KBM-7 (cell line): ENCODE measurements around the gene SULF2.

ENCODE experiments used
- DNase-seq: peaks from one replicate; pipeline ENCODE4 v3.0.0-alpha.2; 2015
- in situ Hi-C: fragments of 300-500 bp; cut with MboI; formaldehyde crosslinking; loops from 2 replicates; pipeline ENCODE4 v1.14.3; 2020; ENCODE audit warnings: low sequenced_read_pairs, low pct_unique_long_range_greater_than_20kb, mixed read lengths

SULF2 gene

DNA sequence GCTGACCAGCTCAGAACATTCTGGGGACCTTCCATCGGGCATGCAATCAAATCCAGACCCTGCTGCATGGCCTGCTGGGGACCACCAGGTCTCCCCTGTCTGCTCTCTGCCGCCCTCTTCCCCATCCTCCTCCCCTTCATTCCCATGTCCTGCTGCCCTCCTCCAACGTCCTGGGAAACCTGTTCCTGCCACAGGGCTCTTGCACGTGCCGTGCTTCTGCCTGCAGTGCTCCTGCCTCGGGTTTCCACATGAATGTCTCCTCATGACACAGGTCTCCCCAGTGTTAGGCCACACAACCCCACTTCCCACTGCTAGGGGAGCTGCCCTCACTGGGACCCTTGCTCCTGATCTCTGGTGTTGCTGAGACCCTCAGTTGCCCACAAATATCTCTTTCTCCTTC, 37.2 kb downstream of the SULF2 start:
- DNase-seq = no peak
- in situ Hi-C loops = no loop called here

DNA sequence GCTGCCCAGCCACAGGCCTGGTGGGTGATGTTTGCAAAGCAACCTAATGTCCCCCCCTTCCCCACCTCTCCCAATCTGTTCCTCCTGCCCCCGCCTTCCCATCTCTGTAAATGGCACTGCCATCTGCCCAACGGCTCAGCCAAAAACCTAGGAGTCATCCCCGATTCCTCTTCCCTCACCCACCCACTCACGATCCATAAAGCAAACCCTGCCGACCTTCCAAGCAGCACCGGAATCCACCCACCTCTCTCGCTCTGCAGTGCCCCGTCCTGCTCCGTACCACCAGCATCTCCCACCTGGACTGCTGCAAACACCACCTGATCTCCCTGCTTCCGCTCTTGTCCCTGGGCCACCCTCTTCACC, 37.6 kb downstream of the SULF2 start:
- DNase-seq = no peak
- in situ Hi-C loops = no loop called here

DNA sequence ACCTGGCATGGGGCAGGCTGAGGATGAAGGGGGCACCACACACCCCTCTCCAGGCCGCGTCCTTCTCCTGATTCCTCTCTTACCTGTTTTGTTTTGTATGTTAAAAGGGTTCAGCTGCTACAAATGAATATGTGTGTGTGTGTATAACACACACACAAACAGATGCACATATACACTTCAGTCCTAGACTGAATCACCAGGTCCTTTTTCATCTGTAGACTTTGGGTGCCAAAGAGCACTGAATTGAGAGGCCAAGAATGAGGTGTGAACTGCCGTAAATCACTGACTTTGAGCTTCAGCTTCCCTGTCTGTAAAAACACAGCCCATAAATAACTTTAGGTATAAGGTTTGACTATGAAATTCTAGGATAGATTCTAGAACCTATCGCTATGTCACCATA, 40.5 kb downstream of the SULF2 start:
- DNase-seq = no peak
- in situ Hi-C loops = no loop called here

DNA sequence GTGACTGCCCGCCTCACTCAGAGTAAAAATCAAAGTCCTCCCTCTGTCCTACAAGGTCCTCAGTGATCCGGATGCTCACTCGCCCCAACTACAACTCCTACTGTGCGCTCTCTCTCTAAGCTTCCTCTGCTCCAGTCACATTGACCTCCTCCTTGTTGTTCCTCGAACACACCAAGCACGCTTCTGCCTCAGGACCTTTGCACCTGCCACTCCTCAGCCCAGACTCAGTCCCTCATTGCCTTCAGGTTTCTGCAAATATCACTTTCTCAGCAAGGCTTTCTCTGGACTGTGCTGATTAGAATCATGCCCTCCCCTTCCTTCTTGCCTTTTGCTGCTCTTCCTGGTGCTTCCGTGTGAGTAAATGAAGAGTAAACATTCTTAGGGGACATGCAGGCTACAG, 41.6 kb downstream of the SULF2 start:
- in situ Hi-C loops = no loop called here
- DNase-seq = no peak

DNA sequence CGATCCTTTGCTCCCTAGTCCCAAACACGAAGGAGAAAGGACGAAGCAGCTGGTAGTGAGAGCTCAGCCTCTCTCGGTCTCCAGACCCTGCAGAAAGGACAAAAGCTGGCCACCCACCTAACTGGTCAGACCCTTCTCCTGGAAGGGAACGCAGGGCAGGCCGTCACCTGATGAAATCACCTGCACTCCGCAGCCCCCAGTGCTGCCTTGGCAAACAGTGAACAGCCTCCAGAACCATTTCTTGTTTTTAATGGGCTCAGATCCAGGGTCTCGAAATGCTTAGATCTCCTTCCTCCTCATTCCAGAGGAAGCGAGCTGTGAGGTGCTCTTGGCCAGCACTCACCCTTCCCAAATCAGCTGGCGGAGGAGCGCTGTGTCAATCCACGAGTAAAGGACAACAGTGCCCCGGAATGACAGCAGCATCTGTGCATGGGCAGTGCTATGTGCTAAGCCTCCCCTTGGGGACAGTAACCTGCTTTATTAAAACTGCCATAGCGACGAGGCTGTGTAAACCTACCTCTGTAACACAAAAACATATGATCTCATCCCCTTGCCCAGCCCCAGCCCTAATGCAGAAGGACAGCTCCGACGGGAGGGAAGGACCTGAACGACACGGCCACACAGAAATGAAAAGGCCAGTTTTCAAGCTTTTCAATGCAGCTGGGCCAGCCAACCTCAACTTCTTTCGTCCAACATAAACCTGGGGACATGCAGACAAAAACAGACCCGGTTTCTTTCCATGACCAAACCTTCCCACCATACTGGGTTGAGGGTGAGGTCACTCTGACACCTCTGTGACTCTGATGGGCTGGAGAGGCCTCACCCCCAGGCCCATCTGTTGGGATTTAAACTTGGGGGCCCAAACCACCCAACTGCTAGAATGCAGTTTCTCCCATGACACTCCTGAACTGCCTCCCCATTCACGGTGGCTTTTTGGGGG, 43.3 kb downstream of the SULF2 start:
- in situ Hi-C loops = no loop called here
- DNase-seq = no peak

DNA sequence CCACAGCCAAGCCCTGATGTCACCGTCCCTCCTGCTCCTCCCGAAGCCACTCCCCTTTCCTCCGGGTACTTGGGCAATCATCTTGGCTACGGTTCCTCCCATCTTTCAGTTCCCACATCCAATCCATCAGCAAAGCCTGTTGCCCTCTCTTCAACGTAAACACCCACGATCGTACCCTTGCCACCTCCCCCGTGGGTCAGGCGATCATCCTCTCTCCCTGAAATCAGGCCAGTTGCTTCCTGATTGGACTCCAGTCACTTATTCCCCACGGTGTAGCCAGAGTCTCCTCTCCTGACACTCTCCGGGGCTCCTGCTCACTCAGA, 44.5 kb downstream of the SULF2 start:
- in situ Hi-C loops = no loop called here
- peak; percentile 26 for DNase-seq

DNA sequence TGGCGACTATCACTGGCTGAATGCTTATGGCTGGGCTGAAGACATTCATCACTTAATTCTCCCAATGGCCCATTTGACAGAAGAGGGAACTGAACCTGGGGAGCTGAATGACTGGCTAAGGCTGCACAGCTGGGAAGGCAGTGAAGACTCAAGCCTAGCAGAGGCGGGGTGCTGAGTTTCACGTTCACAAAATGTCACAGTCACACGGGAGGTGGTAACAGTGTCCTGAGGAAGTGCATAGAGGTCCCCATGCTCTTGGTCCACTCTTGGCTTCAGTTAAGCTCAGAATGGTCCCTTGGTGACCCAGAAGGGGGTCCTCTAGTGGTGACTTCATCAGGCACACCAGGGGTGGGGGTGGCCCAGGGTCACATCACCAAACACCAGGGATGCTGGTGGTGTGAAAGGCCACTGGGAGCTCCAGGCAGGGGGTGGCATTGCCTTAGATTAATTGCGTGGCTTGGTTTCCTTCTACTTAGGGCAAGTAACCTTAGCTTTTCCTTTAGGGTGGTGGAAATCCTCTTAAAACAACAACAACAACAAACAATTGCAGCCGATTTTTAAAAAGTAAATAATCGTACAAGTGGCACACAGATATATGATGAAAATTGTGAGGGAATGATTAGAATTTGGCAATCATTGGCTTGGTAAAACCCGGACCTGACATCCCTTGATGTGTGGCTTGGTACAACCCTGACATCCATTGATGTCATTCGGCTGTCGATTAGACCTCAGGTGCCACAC, 45.0 kb downstream of the SULF2 start:
- no peak for DNase-seq
- in situ Hi-C loops = no loop called here

DNA sequence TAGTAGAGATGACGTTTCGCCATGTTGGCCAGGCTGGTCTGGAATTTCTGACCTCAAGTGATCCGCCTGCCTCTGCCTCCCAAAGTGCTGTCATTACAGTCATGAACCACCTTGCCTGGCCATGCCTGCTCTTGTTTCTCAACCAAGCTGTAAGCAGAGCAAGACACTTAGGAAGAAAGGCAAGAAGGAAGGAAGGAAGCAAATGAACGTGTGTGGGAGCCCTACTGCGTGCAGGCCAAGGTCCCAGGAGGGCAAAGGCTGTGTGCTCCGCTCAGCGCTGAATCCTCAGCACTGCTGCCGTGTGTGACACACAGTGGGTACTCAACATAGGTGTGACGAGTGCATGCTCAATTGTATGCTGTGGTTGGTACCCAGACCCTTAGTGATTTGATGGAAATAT, 47.4 kb downstream of the SULF2 start:
- DNase-seq = no peak
- in situ Hi-C loops = no loop called here

DNA sequence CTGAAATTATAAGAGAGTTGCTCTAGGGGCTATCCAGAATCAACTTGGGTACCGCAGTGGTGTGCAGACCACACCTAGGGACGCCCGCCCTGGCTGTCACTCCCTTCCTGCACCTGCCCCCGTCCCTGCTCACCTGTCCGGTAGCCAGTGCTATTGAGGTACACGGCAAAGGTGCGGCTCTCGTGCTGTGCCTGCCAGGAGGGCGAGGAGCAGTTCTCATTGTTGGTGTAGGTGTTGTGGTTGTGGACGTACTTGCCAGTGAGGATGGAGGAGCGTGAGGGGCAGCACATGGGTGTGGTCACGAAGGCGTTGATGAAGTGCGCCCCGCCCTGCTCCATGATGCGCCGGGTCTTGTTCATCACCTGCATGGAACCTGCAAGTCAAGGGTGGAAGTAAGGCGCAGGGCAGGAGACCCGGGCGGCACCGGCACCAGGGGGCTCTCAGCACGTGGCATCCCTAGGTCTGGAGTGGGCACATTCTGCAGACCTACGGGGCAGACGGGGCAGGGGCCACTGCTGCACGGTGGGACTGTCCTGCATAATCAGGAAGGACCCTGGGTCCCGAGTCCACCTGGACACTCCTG, 48.6 kb downstream of the SULF2 start:
- no peak for DNase-seq
- in situ Hi-C loops = no loop called here

DNA sequence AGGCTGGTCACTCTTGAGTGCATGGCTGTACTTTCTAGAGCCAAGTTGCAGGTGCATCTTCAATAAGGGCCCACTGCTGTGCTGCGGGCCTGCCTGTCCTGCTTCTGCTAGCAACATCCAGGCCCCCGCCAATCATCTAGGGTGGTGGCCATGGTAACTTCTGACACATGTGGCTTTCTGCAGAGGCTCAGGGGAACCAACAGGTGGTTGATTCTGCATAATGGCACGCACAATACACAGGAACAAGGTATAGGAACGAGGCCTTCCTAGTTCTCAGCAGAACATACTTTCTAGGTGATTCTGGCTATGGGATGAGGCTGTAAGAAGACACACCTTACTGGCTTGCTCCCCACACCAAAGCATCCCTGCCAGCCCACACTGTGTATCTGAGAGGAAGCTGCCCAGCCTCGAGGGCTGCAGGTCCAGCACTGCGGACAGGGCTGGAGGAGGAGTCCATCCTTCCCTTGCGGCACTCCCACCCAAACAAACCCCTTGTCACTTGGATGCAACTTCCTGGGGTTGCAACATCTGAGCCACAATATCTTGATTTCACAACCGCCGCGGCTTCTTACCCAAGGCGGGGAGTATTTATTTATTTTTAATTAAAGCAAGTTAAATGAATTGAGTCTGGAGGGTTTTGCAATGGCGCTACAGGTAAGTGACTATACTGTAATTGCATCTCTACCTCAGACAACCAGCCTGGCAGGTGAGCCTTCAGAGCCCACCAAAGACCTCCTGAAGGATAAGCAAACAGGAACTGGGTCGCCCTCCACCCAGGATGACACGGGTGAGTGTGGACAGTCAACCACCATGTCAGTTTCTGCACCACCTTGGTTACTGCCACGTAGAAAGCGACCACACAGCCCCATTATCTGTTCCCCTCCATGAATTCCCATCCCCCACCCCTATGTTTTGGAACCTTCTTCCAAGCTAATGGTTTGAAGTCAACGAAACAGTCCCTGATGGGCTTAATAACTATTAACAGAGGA, 49.6 kb downstream of the SULF2 start:
- DNase-seq = peak; percentile 68
- in situ Hi-C loops = no loop called here

DNA sequence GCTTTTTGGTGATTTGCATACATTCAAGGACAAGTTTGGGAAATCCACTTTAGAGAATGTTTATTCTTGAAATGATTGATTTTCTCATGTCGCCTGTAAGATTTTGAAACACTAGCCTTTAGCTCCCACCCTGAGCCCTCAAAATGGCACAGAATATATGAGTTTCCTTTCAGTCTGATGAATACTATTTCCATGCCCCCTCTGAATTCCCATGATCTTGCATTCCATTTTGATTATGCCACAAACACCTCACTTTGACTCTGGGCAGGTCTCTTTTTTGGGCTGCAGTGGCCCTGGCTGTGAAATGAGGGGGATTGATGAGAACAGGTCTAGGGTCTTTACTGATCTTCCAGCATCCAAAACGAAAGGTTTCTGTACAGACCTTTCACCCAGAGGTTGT, 50.4 kb downstream of the SULF2 start:
- in situ Hi-C loops = no loop called here
- no peak for DNase-seq

DNA sequence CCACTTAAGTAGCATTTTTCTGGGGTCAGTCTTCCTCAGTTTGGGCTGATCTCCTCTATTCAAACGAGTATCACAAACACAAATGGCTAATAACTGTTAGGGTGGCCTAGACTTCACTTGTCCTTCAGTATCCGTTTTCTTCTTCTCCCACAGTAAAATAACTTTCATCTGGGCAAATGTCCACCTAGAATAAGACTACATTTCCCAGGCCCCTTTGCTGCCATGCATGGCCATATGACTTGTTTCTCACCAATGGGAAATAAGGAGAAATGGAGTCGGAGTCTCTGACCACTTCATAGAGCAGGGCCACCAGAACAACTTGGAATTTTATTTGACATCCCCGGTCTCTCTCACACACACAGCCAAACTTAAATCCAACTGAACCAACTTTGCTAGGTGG, 51.4 kb downstream of the SULF2 start:
- in situ Hi-C loops = no loop called here
- no peak for DNase-seq

DNA sequence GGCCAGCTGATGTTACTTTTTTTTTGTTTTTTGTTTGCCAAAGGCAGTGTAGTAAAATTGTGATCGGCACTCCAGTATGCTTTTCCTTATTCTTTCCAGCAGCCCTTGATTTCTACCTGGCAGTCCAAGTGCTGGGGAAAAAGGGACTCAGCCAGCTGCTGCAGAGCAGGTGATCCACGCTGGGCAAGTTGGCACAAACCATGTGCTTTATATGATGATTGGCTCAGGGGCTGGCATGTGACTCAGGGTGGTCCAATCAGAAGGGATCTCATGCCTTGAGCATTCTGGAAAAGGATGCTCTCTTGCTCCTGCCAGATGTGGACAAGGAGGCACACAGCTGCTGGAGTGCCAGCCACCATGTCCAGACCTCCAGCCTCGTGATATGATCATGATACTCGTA, 54.5 kb downstream of the SULF2 start:
- in situ Hi-C loops = no loop called here
- DNase-seq = no peak

DNA sequence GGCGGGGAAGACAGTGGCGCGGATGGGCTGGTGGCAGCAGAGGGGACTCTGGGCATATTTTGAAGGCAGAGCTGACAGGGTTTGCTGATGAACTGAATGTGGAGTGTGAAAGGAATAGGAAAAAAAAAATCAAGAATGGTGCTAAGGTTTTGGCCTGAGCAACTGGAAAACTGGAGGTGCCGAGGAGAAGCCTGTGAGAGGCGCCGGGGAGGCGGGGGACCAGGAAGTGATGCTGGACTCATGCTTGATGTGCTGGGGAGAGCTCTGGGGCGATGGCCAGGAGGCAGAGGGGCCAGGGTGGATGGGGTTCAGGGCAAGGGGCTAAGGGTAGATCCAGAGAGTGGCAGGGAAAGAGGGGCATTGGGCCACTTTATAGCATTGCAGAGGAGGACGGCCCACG, 55.8 kb downstream of the SULF2 start:
- in situ Hi-C loops = no loop called here
- DNase-seq = no peak

DNA sequence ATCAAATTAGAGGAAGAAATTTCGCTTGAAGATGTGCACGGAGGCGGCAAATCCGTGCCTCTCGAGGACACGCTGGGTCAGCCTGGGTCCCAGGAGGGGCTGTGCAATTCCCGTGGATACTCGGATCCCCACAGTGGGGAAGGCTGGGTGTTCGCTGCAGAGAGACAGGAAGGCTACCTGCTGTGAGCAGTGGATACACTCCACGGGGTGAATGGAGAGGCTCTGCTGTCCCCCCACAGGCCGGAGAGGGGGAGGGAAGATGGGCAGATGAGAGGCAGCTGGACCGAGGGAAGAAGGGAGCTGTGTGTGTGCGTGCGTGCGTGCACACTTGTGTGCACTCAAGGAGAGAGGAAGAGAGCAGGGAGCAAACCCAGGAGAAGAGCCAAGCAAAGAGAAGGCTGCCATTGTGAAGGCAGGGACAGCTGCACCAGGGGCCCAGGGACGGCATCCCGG, 57.3 kb downstream of the SULF2 start:
- in situ Hi-C loops = no loop called here
- DNase-seq = no peak

DNA sequence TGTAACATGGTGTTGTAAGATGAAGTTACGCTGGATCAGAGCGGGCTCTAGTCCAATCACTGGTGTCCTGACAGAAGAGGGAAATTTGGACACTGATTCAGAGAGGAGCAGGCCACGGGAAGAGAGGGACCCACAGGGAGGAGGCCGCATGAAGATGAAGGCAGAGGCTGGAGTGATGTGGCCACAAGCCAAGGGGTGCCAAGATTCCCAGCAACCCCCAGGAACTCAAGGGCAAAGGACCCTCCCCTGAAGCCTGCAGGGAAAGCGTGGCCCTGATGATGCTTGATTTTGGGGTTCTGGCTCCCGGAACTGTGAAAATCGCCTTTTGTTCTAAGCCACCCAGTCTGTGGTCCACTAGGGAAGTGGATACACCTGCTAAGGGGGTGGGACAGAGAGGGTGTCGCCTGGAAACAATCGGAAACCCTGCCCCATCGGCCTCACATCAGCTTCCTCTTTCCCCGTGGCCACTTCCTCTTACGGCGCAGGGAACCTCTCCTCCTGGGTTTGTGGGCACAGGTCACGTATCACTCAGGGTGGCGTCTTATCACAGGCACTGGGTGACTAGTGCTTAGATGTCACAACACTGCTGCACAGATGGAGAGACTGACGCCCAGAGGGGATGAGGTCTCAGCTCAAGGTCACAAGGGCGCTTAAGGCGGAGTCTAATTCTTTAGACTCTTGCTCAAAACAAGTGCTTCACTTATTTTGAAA, 58.0 kb downstream of the SULF2 start:
- DNase-seq = peak; percentile 97
- in situ Hi-C loops = no loop called here

DNA sequence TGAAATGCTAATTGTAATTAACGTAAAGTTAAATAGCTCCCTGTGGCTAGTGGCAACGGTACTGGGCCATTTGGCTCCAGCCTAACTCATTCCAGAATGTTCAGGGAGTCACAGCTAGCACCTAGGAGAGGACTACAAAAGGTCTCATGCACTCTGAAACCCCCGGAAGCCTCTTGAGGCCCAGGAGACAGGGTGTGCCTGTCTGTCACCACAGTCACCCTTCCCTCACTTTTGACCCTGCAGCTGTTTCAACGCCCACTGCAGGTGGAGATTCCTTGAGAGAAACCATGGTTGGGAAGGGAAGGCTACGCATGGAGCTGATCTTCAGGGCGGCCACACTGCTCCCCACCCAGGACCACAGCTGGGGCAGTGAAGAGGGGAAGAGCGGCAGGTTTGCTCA, 58.6 kb downstream of the SULF2 start:
- no peak for DNase-seq
- in situ Hi-C loops = no loop called here

DNA sequence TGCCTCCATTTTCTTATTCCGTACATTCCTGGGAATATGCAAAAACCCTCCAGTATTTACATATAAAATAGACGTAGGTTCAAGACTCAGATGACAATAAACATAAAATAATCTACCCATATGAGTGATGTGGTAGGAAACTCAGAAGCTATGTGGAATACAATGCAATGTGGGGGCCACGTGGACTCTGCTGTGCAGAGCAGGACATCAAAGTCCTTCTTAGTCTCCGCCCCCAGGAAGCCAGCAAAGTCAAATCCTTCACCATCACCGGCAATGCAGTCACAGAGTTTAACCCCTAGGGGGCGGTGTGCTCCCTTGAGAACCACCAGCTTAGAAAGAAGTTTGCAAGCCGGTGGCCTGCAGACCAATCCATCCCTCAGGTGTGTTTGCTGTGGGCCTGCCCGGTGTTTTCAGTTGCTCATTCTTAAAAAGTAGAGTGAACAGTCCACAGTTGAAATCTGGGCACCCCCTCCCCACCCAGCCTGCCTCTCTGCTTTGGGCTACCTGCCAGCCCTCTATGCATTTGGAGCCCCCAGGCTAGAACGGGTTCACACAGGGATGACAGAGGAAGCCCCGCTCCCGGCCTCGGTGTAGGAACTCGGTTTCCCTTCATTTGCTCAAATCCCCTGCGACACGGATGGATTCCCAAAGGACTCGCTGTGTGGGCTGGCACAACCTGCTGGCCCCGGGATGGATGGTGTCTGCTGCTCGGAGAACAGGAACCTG, 59.9 kb downstream of the SULF2 start:
- in situ Hi-C loops = no loop called here
- peak; percentile 96 for DNase-seq
